Gastrocnemius medialis (tissue), 4 donors: ENCODE results near the gene ACP1.

Source experiments
- CTCF ChIP-seq, 5 experiments: fragments of 450-650 bp in 3 of 5; fragments of 200-600 bp in 2 of 5; sonication (generic) in 2 of 5; IDR thresholded peaks in 4 of 5; conservative IDR thresholded peaks in 1 of 5; 1 replicate in 4 of 5; 2 replicates in 1 of 5; pipeline ENCODE4 v1.5.1; 2016 to 2019; ENCODE audit warnings: antibody characterized with exemption in 5 of 5, mild to moderate bottlenecking in 3 of 5, moderate library complexity in 3 of 5
- POLR2A ChIP-seq, 2 donors: fragments of 450-650 bp; IDR thresholded peaks; one replicate each; pipeline ENCODE4 v1.6.1; 2017; ENCODE audit warnings: antibody characterized with exemption in 2 of 2, mild to moderate bottlenecking in 2 of 2, moderate library complexity in 2 of 2

GRCh38 chr2:228115-228514 is 36.6 kb upstream of the ACP1 start:
- no peak for TF ChIP-seq CTCF (IDR thresholded peaks at IDR 0.05 in 4 of 5, conservative IDR thresholded peaks at IDR 0.05 in 1 of 5)
- no peak for TF ChIP-seq POLR2A (IDR thresholded peaks at IDR 0.05)
